Adrenal gland (tissue), 19 donors: ENCODE data around the gene SLC7A6. TPM values are rescaled to one million over a fixed set of nuclear protein-coding genes. Genes with fewer than 3 reads are reported as not detected.

Experiments
- DNase-seq, 7 donors: peaks; one replicate each; pipeline ENCODE4 v3.0.0-alpha.2; 2019 to 2020
- H3K27ac ChIP-seq, 5 donors: fragments of 200-600 bp; sonication (generic) in 4 of 5; 1 replicate in 3 of 5; 2 replicates in 2 of 5; pipeline versions ENCODE4 v1.5.1 to v1.8.0; 2016 to 2020; ENCODE audit warnings: mild to moderate bottlenecking in 1 of 5
- H3K27me3 ChIP-seq: fragments of 200-600 bp; 2 replicates; pipeline ENCODE4 v1.8.0; 2021
- H3K36me3 ChIP-seq, 2 donors: fragments of 200-600 bp; replicated peaks in 1 of 2; 1 replicate in 1 of 2; 2 replicates in 1 of 2; pipeline versions ENCODE4 v1.5.1 to v1.8.0; 2018 to 2022
- H3K4me1 ChIP-seq, 2 donors: fragments of 200-600 bp; replicated peaks in 1 of 2; 1 replicate in 1 of 2; 2 replicates in 1 of 2; pipeline versions ENCODE4 v1.5.1 to v1.8.0; 2018 to 2021
- H3K4me3 ChIP-seq, 4 donors: fragments of 200-600 bp; sonication (generic) in 3 of 4; one replicate each; pipeline ENCODE4 v1.5.1; 2016 to 2018
- H3K9me3 ChIP-seq, 3 donors: fragments of 200-600 bp; sonication (generic) in 1 of 3; replicated peaks in 1 of 3; 1 replicate in 2 of 3; 2 replicates in 1 of 3; pipeline versions ENCODE4 v1.5.1 to v1.8.0; 2016 to 2021
- CTCF ChIP-seq, 6 experiments: fragments of 450-650 bp in 4 of 6; fragments of 200-600 bp in 2 of 6; sonication (generic) in 1 of 6; IDR thresholded peaks; 1 replicate in 5 of 6; 2 replicates in 1 of 6; pipeline versions ENCODE4 v1.5.1 to v1.8.0; 2016 to 2021; ENCODE audit warnings: antibody characterized with exemption in 6 of 6, mild to moderate bottlenecking in 2 of 6, moderate library complexity in 1 of 6
- POLR2A ChIP-seq, 2 donors: fragments of 450-650 bp; IDR thresholded peaks; one replicate each; pipeline ENCODE4 v1.6.1; 2017; ENCODE audit warnings: antibody characterized with exemption in 2 of 2, mild to moderate bottlenecking in 2 of 2, moderate library complexity in 1 of 2
- WGBS, 4 donors: extraction: QIAGEN DNeasy Blood & Tissue Kit in 2 of 4; methylation state at CpG; one replicate each; pipeline versions ENCODE4 v1.1.5 to v1.1.7; 2013 to 2017; 5-methylcytosine and 5-hydroxymethylcytosine counted together
- intact Hi-C, 2 donors: fragments of 100-400 bp; cut with DNase I; formaldehyde crosslinking; loops; one replicate each; pipeline versions ENCODE4 v1.14.1 to v1.15.0; 2022 to 2023
- long read RNA-seq, 10 donors: library from polyadenylated mRNA in 3 of 10; unstranded in 2 of 10; stranded (forward) in 1 of 10; transcript quantifications; one replicate each; pipeline ENCODE4 v2.0.0 and lab custom pipeline, GENCODE V29; 2021 to 2026
- polyA plus RNA-seq, 3 donors: library from polyadenylated mRNA; stranded (reverse); fragments of 200-250 nt in 2 of 3; fragments of 350-450 nt in 1 of 3; fragmentation: Illumina TruSeq in 1 of 3; extraction: RNeasy Lipid Tissue Mini Kit (QIAGEN cat#74804) in 1 of 3; gene quantifications; one replicate each; pipeline ENCODE4 v1.2.3, GENCODE V29; 2013 to 2014
- total RNA-seq, 9 donors: library from RNA; depleted of rRNA in 4 of 9; stranded (reverse); fragments of >200 nt in 4 of 9; fragments of 120-200 nt in 1 of 9; fragmentation: NEBNext Ultra II Directional in 1 of 9; extraction: Animal tissue kit (Norgen Biotek cat#: 25700) in 1 of 9; gene quantifications; one replicate each; pipeline versions ENCODE4 v1.1.0 to v1.2.4, GENCODE V29; 2013 to 2023
- donor health status: healthy with polysubstance abuse.
- donor health status: Bipolar disorder and iron deficiency.
- donor health status: DM: yes; HTN: yes; CAD: no.
- donor health status: DM: no; HTN: no; CAD: no.
- donor health status: DM: no; HTN: no; CAD: no.
- donor health status: DM: yes; HTN: yes; CAD: no.

The SLC7A6 gene
- total RNA-seq (10 to 100 TPM in 8 of 9 donors, 1 to 10 TPM in 1; 2.0 to 54.7 (median 22.5) TPM), polyA plus RNA-seq (10 to 100 TPM; 14.8 to 22.2 (median 19.6) TPM)
- long read RNA-seq, donor 1 = 0 reads
- long read RNA-seq, donor 2 = 0 reads
- long read RNA-seq, donor 3 = 0 reads
- long read RNA-seq, donor 4, partial matches to known transcripts = 0 of 5 reads
- long read RNA-seq, donor 4, other reads (novel, unspliced or antisense) = 5 of 5 reads
- long read RNA-seq, donor 5, partial matches to known transcripts = 0 of 6 reads
- long read RNA-seq, donor 5, other reads (novel, unspliced or antisense) = 6 of 6 reads
- long read RNA-seq, donor 6, partial matches to known transcripts = 5 of 10 reads
- long read RNA-seq, donor 6, other reads (novel, unspliced or antisense) = 5 of 10 reads
- long read RNA-seq, donor 7 = 0 reads
- long read RNA-seq, donor 8 = 0 reads
- long read RNA-seq, donor 9, partial matches to known transcripts = 0 of 7 reads
- long read RNA-seq, donor 9, other reads (novel, unspliced or antisense) = 7 of 7 reads
- long read RNA-seq, donor 10, partial matches to known transcripts = 0 of 1 reads
- long read RNA-seq, donor 10, other reads (novel, unspliced or antisense) = 0 of 1 reads

GRCh38 chr16:68264128-68265077, at the start of gene SLC7A6:
TSS of gene SLC7A6 (plus strand) at chr16:68264526. CDS start at chr16:68274727, 10,201 bp downstream.
- no peaks in the 10 kb centered on the region for H3K9me3 ChIP-seq
- peak; percentile 35 to 75 (median 66) for TF ChIP-seq CTCF (IDR thresholded peaks at IDR 0.05)
- peak; percentile 34 to 84 for TF ChIP-seq POLR2A (IDR thresholded peaks at IDR 0.05)
- WGBS, 4 donors = 0 to 1% (median 0%) methylated on average over 5 to 122 of the region's 123 CpGs
- H3K36me3 ChIP-seq = peaks cover 0 to 15% of the 10 kb centered on the region in 2 donors
- peaks cover 11 to 27% of the 10 kb centered on the region in 2 donors for H3K4me1 ChIP-seq
- intact Hi-C loops = loop anchor here (5.0 kb wide), 2 partner anchors 48 to 63 kb away; partner anchors contain the start of genes PRMT7 (in 1 of the 2) and SLC7A6OS (in 1 of the 2)
- peak within 1 kb of the TSS; percentile 78 to 88 (median 86) for H3K4me3 ChIP-seq
- no peaks in the 10 kb centered on the region for H3K27me3 ChIP-seq
- peak; percentile 71 to 86 (median 80) for DNase-seq
- peak within 1 kb of the TSS; percentile 93 to 100 (median 98) for H3K27ac ChIP-seq

- no peak for DNase-seq
- Histone ChIP-seq H3K4me3 (no peak overlapping the region), H3K9me3 (no peaks in the 10 kb centered on the region), H3K36me3 (no peaks in the 10 kb centered on the region), H3K4me1 (no peaks in the 10 kb centered on the region), H3K27ac (no peak overlapping the region), H3K27me3 (no peaks in the 10 kb centered on the region)
- 85 to 97% (median 94%) methylated on average over 3 of the region's 3 CpGs for WGBS, 4 donors
- intact Hi-C loops = no loop called here
- TF ChIP-seq POLR2A (IDR thresholded peaks at IDR 0.05) (no peak), CTCF (IDR thresholded peaks at IDR 0.05) (no peak)
Observed at GRCh38 chr16:68214726-68215125, 49.6 kb upstream of the SLC7A6 start.

- TF ChIP-seq CTCF (IDR thresholded peaks at IDR 0.05) = no peak
- no peak for TF ChIP-seq POLR2A (IDR thresholded peaks at IDR 0.05)
- 90 to 96% (median 94%) methylated on average over 1 of the region's 1 CpG for WGBS, 4 donors
- intact Hi-C loops = no loop called here
- no peaks in the 10 kb centered on the region for H3K27me3 ChIP-seq
- no peak for DNase-seq
- H3K4me1 ChIP-seq = no peaks in the 10 kb centered on the region
- no peak overlapping the region for H3K4me3 ChIP-seq
- no peaks in the 10 kb centered on the region for H3K36me3 ChIP-seq
- no peaks in the 10 kb centered on the region for H3K9me3 ChIP-seq
- H3K27ac ChIP-seq = no peak overlapping the region
Observed at GRCh38 chr16:68215302-68215701, 49.0 kb upstream of the SLC7A6 start.
